ENCODE measurements around the gene CTAG2.
"Not testable (repeated sequence)": the region's sequence is repeated elsewhere in the genome, so short reads cannot be mapped to it uniquely, and the experiment has no call there.

DNA sequence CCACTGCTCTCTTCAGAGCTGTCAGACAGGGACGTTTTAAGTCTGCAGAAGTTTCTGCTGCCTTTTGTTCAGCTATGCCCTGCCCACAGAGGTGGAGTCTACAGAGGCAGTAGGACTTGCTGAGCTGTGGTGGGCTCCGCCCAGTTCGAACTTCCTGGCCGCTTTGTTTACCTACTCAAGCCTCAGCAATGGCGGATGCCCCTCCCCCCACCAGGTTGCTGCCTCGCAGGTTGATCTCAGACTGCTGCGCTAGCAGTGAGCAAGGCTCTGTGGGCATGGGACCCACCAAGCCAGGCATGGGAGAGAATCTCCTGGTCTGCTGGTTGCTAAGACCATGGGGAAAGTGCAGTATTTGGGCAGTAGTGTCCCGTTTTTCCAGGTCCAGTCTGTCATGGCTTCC, 17.5 kb upstream of the CTAG2 start:
- not testable (repeated sequence) for TF ChIP-seq POLR2A (IDR thresholded peaks at IDR 0.05)
- TF ChIP-seq, protein P1, sequence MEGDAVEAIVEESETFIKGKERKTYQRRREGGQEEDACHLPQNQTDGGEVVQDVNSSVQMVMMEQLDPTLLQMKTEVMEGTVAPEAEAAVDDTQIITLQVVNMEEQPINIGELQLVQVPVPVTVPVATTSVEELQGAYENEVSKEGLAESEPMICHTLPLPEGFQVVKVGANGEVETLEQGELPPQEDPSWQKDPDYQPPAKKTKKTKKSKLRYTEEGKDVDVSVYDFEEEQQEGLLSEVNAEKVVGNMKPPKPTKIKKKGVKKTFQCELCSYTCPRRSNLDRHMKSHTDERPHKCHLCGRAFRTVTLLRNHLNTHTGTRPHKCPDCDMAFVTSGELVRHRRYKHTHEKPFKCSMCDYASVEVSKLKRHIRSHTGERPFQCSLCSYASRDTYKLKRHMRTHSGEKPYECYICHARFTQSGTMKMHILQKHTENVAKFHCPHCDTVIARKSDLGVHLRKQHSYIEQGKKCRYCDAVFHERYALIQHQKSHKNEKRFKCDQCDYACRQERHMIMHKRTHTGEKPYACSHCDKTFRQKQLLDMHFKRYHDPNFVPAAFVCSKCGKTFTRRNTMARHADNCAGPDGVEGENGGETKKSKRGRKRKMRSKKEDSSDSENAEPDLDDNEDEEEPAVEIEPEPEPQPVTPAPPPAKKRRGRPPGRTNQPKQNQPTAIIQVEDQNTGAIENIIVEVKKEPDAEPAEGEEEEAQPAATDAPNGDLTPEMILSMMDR (IDR thresholded peaks at IDR 0.05) = not testable (repeated sequence)

Measured in esophagus squamous epithelium (tissue), 4 donors.